NCI-H1092 (cell line): ENCODE results near the gene VCX3B.
"Not testable (repeated sequence)": the region's sequence is repeated elsewhere in the genome, so short reads cannot be mapped to it uniquely, and the experiment has no call there.

ENCODE experiments used
- DNase-seq: peaks from one replicate; lab custom pipeline; 2025; lab: John Stamatoyannopoulos, UW

Gene VCX3B

DNA sequence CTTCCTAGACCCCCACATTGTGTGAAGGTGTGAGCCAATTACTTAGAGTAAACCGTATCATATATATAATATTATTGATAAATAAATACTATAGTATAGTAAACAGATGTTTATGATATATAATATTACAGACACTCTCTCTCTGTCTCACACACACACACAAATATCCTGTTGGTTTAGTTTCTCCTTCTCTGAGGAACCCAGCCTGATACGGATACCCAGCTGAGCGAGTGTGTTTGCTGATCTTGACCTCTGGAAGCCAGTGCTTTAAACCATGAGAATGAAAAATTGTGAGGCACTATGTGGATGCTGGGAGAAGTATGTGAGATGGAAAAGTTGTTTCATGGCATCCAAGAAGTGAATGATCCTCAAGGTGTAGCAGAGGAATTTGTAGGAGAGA, at the start of gene VCX3B:
VCX3B (plus strand) TSS at position 301 of the 400 bp plus-strand sequence. CDS start 621 bp downstream, outside the sequence.
- DNase-seq: not testable (repeated sequence)

GRCh38 chrX:8418301-8418700, 46.3 kb upstream of the VCX3B start:
- DNase-seq: no peak

DNA sequence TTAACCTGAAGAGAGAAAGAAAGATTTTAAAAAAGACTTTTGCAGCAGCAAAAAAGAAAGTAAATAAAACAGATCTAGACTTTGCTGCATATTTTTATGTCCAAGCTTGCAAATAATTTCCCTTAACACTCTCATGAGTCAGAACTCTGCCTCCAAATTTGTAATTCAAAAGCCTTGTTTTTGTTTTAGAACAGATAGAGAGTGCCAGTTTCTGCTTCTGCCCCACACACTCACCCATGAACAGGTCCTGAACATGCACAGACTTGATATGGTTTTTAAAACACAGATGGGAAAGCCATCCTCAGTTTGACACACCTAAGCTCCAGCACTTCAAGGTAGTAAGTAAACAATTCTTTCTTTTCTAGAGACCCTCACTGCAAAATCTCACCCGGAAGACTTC, 39.7 kb upstream of the VCX3B start:
- no peak for DNase-seq

DNA sequence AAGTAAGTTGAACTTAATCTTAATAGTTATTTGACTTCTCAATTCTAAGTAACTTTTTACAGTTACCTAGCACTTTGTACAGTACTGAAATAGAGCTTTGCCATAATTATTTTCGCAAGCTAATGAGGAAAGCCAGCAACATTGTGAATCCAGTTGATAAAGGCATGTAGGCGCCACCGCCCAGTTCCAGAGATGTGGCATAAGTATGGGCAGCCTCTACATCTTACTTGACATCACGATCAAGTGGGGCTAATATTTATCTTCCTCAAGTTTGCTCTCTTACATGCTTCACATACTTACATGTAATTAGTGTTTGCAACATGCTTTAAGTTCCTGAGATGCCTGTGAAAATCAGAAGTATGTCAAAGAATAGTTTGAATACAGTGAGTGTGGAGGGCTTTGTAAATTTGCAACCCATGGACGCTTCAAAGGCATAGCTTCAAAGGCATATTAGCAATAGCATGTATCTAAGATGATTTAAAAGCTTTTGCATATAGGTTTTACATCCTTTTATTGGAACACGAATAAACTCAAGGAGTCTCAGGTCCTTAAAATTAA, 34.9 kb upstream of the VCX3B start:
- DNase-seq: no peak

DNA sequence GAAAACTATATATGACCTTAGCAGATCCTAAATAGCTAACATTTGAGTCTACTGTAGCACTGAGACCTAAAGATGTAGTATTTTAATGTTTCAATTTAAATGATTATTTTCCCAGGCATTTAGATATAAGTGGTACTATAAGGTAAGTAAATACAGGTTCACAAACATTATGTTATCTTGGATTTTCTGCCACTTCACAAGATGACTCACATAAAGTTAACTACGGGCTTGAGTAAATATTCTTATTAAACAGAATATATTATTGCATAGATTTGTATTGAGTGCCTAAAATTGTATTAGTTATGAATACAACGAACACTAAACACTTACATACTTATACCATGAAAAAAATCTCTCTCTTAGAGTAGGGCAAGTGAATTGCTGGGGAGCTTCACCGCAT, 34.2 kb upstream of the VCX3B start:
- no peak for DNase-seq

DNA sequence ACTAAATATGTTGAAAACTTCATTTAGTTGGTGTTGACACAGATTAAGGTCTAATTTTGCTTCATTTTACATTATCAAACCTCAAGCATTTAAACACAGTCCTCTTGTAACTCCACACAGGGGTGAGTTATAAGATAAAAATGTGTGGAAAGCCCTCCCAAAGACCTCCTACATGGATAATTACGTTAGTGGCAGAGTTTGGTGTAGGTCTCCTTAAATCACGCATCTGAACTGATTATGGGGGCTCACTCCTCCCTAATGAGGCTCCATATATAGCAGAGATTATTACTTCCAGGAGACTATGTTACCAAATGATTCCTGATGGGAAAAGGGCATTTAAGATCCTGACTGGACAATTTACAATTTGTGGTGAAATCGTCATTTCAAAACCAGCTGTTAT, 32.2 kb upstream of the VCX3B start:
- DNase-seq: no peak

DNA sequence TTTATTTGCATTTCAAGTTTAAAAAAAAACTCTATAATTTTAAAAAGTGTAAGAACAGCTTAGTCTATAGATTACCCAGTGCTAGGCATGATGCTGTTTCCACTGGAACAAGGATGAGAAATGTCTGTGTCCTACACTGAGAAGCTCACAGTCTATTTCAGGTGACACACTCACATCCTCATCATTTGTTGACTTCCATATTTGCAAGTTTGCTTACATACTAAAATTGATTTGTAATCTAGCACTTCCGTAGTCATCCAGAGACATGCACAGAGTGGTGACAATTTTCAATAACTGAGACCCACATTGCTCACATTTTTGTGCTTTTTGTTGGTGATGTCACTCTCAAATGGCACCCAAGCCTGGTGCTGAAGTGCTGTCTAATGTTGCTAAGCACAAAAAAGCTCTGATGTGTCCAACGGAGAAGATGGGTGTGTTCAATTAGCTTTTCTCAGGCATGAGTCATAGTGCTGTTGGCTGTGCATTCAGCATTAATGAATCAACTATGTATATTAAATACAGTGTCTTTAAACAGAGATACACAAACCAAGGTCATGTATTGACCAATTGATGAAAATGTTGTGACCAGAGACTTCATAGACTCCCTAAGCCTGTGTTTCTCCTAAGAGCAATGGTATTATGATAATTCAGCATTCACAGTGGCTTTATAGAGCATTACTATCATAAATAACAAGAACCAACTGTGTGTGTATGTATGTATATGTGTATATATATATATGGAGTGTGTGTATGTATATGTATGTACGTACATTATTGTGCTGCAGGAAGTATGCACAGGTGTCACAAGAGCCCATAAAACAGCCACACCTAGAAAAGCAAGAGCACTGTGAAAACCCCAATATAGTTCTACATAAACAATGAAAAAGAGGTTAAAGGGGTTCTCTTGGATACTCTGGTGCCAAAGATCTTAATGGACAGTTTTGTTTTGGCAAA, 31.2 kb upstream of the VCX3B start:
- no peak for DNase-seq

- DNase-seq: no peak
Measured at GRCh38 chrX:8447368-8447767, 17.3 kb upstream of the VCX3B start.

DNA sequence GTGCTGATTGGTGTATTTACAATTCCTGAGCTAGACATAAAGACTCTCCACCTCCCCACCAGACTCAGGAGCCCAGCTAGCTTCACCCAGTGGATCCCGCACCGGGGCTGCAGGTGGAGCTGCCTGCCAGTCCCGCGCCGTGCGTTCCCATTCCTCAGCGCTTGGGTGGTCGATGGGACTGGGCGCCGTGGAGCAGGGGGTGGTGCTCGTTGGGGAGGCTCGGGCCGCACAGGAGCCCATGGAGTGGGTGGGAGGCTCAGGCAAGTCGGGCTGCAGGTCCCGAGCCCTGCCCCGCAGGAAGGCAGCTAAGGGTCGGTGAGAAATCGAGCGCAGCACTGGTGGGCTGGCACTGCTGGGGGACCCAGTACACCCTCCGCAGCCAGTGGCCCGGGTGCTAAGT, 12.3 kb upstream of the VCX3B start:
- not testable (repeated sequence) for DNase-seq

- no peak for DNase-seq
Measured at GRCh38 chrX:8453611-8454010, 11.0 kb upstream of the VCX3B start.

- no peak for DNase-seq
Measured at GRCh38 chrX:8455557-8455956, 9.1 kb upstream of the VCX3B start.

- DNase-seq: no peak
Measured at GRCh38 chrX:8462488-8462887, 2.1 kb upstream of the VCX3B start.

- DNase-seq: no peak
Measured at GRCh38 chrX:8484360-8484949, 19.8 kb downstream of the VCX3B start.

DNA sequence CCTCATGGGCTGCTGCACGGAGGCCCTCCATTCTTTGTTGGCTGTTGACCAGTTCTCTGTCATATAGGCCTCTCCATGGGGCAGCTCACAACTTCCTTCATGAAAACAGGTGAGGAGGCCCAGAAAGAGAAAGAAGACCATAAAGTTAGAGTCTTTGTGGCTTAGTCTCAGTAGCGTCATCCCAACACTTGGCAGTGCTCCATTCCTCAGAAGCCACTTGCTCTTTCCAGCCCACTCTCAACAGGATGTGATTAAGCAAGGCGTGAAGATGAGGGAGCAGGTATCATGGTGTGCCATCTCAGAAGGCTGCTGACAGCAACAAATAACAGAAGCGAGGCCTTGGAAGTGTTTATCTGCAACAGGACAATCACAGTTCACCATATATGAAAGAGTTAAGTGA, 30.4 kb downstream of the VCX3B start:
- not testable (repeated sequence) for DNase-seq

- no peak for DNase-seq
Measured at GRCh38 chrX:8500203-8500602, 35.6 kb downstream of the VCX3B start.

- DNase-seq: not testable (repeated sequence)
Measured at GRCh38 chrX:8502101-8502500, 37.5 kb downstream of the VCX3B start.

DNA sequence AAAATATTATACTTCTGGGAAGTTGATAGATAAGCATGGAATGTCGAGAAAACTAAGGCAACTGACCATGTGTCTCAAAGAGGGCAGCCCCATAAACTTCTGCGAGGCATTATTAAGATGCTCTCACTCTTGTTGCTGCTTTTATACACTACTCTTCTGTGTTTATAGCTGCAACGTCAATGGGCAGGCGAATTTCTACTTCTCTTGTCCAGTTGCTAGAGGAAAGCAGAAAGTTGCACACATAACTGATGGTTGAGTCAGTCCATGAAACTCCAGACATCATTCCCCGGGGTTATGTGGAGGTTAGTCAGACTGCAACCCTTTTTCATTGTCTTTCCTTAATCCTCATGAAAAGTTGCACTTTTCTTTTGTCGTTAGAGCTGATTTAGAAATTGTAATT, 39.8 kb downstream of the VCX3B start:
- no peak for DNase-seq
